Activated CD4-positive, alpha-beta T cell treated with anti-CD3 and anti-CD28 coated beads for 4 hours (primary cell): ENCODE results near the gene LRG1.

Experiments used
- DNase-seq, 2 donors: peaks; one replicate each; pipeline ENCODE4 v3.0.0-alpha.2; 2020

LRG1 gene

DNA sequence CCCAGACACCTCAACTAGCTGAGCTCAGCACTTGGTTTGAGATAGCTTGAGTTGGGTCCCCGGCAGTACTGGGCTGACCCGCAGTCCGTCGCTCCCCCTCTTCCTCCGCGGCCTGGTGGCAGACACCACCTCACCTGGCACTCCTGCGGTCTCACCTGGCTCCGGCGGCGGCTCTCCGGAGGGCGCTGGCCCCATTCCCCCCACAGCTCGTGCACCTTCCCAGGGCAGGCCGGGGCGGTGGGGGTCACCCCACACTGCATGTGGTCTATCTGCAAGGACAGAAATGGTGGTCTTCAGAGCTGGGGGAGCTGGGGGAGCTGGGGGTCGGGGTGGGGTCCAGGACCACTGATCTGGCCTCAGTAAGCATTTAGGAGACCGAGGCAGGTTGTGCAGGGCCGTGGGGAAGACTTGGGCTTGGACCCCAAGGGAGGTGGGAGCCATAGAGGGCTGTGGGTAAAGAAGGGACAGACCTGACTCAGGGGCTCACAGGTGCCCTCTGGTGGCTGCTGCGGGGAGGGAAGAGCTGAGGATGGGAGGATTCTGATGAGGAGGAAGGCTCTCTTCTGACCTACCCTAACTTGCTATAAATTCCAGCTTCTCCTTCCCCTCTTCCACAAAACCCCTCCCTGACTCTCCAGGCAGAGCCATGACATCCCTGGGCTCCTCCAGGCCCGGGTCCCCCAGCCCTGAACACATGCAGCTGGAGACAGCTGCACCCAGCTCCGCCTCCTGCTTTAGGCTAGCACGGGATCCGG lies 14.9 kb downstream of the LRG1 start:
- DNase-seq: peak; percentile 53 to 69

DNA sequence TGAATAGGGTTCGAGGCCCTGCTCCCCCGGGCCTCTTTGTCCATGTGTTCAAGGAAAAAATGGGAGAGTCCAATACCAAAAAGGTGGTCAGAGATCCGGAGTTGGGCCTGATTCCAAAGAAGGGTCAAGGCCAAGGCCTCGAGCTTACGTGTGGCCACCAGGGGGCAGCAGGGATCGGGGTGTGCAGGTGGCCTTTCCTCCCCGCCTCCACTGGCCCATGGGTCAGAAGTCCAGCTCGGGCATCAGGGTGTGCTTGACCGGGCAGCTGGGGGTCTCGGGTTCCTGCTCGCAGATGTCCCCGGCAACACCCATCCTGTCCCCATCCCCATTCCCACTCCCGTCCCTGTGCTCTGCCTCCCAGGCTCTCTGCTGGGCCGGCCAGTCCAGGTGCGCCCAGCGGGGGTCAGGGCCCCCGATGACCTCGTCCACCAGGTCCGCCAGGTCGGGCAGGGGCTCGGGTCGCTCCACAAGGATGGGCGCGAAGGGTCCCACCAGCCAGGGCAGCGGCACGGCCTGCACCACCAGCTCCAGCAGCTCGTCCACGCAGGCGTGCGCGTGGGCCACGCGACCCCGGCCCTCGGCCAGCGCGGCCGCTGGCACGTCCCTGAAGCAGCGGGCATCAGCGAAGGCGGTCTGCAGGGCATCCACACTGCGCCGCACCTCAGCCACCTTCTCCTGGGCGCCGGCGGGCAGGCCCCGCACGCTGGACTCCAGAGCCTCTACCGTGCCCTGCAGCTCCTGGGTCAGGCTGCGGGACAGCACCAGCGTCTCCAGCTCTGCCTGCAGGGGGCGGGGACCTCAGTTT lies 16.3 kb downstream of the LRG1 start:
- peak in 1 of 2 donors; percentile 32 for DNase-seq

DNA sequence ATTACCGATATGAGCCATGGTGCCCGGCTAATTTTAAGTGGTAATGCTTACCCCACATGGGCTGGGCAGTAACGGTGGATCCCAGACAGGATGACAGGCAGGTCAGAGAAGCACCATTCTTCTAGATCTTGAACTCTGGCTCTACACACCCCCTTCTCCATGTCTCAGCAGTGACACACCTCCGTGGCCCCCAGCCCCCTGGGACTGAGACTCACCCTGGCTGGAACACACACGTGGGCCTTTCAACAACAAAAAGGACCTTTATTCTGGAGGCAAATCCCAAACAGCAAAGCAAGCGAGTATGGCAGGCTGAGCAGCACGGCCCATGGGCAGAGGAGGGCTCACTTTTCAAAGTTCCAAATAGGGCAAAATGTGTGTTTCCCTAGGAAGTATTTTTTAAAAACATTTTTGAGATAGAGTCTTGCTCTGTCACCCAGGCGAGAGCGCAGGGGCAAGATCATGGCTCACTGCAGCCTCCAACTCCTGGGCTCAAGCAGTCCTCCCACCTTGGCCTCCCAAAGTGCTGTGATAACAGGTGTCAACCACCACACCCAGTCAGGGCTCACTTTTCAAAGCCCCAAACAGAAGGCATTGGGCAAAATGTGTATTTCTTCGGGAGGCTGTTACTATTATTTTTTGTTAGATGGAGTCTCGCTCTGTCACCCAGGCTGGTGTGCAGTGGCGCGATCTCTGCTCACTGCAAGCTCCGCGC lies 17.4 kb downstream of the LRG1 start:
- DNase-seq: no peak

GRCh38 chr19:4521888-4522242 lies 18.0 kb downstream of the LRG1 start:
- no peak for DNase-seq

GRCh38 chr19:4521170-4521887 lies 18.5 kb downstream of the LRG1 start:
- DNase-seq: no peak

GRCh38 chr19:4519521-4520277 lies 20.1 kb downstream of the LRG1 start:
- DNase-seq: no peak

- no peak for DNase-seq
These were observed 20.7 kb downstream of the LRG1 start for GRCh38 chr19:4519172-4519496.

- no peak for DNase-seq
These were observed 21.3 kb downstream of the LRG1 start, which contains the start of gene PLIN4 for GRCh38 chr19:4518345-4519171. Gene PLIN4 (minus strand): TSS chr19:4518486. CDS start chr19:4518272, 214 bp downstream.

DNA sequence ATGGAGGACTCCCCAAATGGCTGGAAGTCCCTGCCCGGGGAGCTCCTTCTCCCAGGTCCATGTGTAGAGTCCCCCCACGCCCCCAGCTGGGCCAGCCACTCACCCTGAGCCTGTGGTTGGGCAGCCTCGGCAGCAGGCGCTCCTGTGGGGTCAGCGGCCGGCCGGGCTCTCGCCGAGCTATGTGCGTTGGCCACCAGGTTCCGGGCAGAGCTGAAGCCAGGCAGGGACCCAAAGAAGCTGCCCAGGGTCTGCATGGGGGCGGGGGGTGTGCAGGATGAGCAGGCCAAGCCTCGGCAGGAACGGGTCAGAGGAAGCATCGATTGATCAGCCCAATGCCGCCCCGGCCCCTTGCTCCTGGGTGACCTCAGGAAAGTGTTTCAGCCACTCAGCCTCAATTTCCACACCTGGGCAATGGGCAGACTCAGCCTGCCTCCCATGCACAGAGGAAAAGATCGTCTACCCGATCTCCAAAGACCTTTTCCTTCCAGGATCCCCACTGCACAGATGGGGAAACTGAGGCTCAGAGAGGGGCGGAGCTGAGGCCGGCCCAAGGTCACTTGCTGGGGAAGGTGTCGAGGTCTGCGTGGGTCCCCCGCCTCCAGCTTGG lies 22.3 kb downstream of the LRG1 start:
- DNase-seq: no peak

DNA sequence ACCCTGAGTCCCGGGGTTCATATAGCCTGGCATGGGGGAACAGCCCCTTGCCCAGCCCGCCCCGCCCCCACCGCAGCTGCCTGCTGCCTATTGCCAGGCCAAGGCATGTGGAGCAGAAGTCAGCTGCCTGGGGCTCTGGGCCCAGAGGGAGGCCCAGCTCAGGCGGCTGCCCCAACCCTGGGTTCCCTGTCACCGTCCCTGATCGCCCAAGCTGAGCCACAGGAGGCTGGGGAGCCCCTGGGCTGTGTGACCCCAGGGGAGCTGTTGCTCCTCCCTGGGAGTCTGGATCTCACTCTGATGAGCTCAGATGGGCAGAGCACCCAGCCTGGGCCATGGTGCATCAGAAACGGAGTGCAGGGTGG lies 22.9 kb downstream of the LRG1 start:
- no peak for DNase-seq

- DNase-seq: no peak
These were observed 23.5 kb downstream of the LRG1 start for GRCh38 chr19:4516199-4516938.

- DNase-seq: no peak
These were observed 24.1 kb downstream of the LRG1 start for GRCh38 chr19:4515732-4516131.

GRCh38 chr19:4513248-4513647 lies 26.6 kb downstream of the LRG1 start:
- no peak for DNase-seq

GRCh38 chr19:4512070-4512469 lies 27.8 kb downstream of the LRG1 start:
- DNase-seq: no peak

- no peak for DNase-seq
These were observed 28.4 kb downstream of the LRG1 start for GRCh38 chr19:4511300-4512054.

DNA sequence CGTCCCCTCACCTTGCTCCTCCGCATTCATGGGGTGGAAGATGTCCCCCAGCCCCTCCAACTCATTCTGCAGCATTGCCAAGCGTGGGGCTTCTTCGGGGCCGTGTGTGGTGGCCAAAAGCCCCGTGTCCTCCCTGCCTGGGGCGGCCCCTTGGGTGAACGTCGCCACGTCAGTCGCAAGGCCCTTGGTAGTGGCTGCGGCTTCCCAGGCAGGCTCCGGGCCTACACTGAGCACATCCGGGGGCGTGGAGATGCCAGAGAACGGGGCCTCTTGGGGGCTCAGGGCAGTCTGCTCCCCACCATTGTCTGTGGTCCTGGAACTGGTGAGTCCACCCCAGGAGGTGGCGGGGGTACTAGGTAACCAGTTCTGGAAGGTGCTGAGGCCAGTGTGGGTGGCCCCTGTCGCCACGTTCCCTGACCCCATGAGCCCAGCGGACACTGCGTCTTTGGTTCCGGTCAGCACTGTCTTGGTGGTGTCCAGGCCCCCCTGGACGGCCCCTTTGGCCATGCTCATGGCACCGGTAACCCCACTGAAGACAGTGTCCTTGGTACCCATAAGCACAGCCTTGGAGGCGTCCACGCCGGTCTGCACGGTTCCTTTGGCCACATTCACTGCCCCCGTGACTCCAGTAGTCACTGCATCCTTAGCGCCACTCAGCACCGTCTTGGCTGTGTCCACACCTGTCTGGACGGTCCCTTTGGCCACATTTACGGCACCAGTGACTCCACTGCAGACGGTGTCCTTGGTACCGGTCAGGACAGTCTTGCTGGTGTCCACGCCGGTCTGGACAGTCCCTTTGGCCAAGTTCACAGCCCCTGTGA lies 29.2 kb downstream of the LRG1 start:
- DNase-seq: no peak

GRCh38 chr19:4508698-4509097 lies 31.1 kb downstream of the LRG1 start:
- DNase-seq: no peak

DNA sequence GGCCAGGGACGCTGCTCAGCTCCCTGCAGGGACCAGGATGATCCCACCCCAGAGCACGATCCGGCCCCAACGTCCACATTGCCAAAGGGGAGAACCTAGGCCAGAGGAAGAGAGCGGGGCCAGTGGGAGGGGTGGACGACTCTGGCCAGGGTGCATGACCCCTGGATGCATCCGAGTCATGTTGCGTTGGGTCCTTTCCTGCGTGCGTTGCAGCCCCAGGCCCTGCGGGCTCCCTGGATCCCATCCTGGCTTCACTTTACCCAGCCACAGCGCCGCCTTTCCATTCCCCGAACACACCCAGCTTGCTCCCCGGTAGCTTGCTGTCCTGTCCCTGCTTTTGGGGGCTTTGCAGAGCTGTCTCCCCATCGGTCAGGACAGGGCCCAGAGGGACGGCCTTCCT lies 32.0 kb downstream of the LRG1 start:
- no peak for DNase-seq

DNA sequence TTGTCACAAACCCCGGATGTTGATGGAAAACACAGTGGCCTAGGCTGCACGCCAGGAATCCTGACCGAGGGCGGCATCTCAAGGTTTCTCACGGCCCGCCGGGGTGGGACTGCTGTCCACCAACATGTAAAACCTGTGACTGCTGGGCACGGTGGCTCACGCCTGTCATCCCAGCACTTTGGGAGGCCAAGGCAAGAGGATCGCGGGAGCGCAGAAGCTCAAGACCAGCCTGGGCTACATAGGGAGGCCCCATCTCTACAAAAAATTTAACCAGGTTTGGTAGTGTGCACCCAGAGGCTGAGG lies 32.7 kb downstream of the LRG1 start:
- no peak for DNase-seq
